Inflammatory macrophage treated with lipopolysaccharide for 4 hours (primary cell): ENCODE results near the gene DCUN1D3.

Experiments used
- DNase-seq: peaks from one replicate; pipeline ENCODE4 v3.0.0-alpha.2; 2020

DCUN1D3 gene

GRCh38 chr16:20818929-20819585 is 81.1 kb downstream of the DCUN1D3 start:
- DNase-seq = no peak

GRCh38 chr16:20814784-20815183 is 85.4 kb downstream of the DCUN1D3 start:
- DNase-seq = no peak

GRCh38 chr16:20812510-20812909 is 87.6 kb downstream of the DCUN1D3 start:
- no peak for DNase-seq

- no peak for DNase-seq
Observed at GRCh38 chr16:20811889-20812439, 88.2 kb downstream of the DCUN1D3 start.

GRCh38 chr16:20807862-20808261 is 92.3 kb downstream of the DCUN1D3 start:
- no peak for DNase-seq

- DNase-seq = peak; percentile 91
Observed at GRCh38 chr16:20806168-20807050, 93.7 kb downstream of the DCUN1D3 start, which contains the start of the genes ERI2 and REXO5. TSS of gene ERI2 (minus strand) at chr16:20806472. CDS start at chr16:20806430, 42 bp downstream. TSS of gene REXO5 (plus strand) at chr16:20806527. CDS start at chr16:20806954, 427 bp downstream.

- DNase-seq = peak; percentile 0
Observed at GRCh38 chr16:20805684-20806167, 94.4 kb downstream of the DCUN1D3 start.
